Raji (cell line): ENCODE measurements around the gene RFFL.

Experiments used
- POLR2A ChIP-seq: IDR thresholded peaks from 2 replicates; pipeline ENCODE4 v1.6.1; 2011; ENCODE audit warnings: low read depth, low read length, control low read depth; ENCODE audit not compliant: insufficient read depth

RFFL gene

DNA sequence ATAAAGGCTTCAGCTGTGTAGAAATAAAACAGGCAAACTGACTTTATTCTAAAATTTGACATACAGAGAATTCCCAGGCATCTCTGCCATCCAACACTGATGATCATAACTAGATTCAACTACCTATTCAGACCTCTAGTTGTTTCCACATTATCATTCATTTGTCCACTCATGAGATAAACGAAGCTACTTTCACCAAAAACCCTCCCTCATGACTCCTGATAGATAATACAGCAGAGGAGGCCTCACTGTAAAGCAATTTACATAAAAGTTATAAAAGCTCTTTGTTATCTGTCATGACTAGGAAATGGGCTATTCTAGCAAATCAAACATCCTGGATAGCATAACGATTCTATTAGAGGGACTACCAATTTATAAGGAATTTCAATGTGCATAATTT lies 19.6 kb upstream of the RFFL start:
- TF ChIP-seq POLR2A: no peak

DNA sequence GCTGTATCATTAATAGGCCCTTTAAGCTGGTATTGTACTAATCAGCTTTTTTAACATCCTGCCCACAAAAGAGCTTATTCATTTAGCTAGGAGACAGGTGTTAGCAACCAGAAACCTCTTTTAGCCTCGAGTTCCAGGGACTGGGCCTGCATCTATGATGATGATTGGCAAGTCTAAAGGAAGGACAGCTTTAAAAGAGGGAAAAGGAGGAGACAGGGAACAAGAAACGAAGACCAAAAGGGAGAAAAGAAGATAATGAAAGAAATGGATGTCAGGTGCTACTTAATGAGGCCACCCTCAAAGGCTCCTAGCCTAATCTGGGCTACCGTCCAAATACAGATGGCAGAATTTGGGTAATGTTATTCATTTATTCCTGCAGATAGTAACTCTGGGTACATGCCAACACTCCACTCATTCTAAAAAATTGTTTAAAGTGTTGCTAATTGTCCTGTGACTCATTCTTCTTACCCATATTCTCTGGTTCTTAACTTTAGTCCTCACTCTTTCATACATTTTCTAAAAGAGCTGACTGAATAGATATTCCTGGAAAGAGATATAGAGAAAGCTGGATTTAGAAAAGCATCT lies 18.7 kb upstream of the RFFL start:
- no peak for TF ChIP-seq POLR2A

DNA sequence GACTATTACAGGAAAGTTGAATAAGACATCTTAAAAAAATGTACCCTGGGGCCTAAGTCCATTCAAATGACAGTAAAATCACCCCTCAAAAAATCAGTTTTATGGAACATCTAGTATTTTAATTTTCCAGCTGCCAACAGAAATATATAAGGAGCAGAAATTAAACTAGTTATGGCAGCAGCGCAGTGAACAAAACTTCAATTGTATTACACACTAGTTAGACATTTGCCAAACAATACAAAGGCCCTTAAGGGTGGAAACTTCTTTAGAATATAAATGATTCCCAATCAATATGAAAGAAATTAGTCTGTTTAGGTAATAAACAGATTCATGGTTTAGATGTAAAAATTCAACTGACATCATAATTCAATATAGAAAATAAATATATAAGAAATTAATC lies 18.1 kb upstream of the RFFL start:
- no peak for TF ChIP-seq POLR2A

DNA sequence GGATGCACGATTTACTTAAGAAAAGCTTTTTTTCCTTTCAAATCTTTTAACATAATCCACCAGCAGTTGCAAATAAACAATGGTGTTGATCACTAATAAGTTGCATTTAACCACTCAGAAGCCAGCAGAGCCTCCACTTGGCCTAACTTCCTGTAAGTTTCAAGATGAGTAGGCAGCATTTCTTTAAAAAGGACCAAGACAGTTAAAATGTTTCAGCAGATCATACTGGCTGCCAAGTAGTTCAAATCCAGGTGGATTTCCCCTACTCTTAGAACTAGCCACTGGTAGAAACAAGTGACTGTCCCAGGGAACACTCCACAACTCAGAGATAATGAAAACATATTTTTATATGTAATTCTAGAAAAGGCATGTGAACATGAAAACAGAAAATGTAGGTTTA lies 17.0 kb upstream of the RFFL start:
- TF ChIP-seq POLR2A: peak; percentile 26; the same call in 1 of the 2 replicates

GRCh38 chr17:35079547-35080423 lies 16.3 kb upstream of the RFFL start:
- TF ChIP-seq POLR2A: no peak

DNA sequence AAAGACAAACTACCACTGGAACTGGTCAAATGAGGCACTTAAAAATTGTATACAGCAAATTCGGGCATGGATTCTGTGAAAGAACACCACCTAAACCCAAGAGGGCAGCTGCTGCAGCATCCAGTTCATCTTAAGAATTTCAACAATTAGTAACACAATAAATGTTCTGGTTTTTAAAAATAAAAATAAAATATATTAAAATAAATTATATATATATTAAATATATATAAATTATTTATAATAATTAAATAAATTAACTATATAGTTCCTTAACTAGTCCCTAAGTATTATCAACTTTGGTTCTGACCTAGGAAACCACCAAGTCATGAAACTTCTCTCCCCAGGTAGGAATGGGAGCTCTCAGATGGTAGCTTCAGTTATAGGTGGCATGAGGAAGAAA lies 13.4 kb upstream of the RFFL start:
- TF ChIP-seq POLR2A: no peak

DNA sequence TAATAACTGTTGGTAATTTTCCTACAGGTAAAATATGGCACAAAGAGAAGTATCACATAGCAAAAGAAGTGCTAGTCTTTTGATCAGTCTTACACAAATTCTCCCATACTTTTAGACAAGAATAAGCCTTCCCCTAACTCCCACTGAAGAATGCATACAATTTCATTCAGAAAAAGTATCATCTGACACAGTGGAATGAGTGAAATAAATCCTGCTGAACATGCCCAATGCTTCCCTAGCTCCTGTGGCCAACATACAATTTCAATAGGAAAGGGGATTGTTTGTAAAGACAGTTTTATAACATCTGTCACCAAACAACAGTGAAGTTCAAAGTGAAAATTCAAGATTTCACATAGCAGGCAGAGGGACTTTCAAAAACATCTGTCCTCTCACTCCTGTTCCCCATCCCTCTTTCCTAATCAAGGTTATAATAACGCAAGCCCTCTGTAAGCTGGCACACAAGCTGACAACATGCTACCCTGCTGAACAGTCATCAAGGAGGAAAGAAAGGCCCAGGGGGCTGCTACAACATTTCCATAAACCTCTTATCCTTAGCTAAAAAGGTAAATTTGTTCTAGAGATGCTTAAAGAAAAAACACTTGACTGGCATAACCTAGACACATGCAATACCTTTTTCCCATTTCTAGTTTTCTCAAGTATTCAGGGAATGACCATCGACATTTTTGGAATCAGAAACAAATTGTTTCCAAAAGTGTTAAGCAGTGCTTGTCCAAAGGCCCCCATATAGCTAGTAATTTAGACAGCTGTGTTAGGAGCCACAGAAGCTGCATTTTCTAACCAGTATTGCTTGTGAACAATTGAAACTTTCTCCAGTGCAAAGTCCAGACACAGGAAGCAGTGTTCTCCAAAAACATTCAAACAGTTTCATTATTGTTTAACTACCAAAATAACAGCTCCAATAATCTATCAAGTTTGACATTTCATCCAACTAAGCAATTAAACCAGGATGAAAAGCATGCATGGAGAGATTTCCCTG lies 11.5 kb upstream of the RFFL start:
- TF ChIP-seq POLR2A: no peak

GRCh38 chr17:35073991-35074627 lies 10.6 kb upstream of the RFFL start:
- no peak for TF ChIP-seq POLR2A

GRCh38 chr17:35073183-35073790 lies 9.8 kb upstream of the RFFL start:
- no peak for TF ChIP-seq POLR2A

DNA sequence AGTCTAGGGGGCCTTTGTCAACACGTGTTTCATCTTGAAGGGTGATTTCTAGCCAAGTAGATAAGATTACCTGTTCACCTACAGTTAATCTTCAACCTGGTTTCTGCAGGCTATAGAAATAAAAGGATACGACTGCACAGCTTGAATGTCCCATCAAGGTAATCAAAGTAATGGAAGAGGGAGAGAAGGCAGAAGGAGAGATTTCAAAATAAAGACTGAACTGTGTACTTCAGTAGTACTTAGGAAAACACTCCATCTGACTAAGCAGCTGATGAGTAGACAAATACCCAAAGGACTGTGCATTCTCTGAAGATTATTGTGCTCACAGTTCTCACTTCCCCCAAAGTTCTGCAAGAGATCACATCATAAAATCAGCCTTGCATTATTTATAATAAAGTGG lies 5.8 kb upstream of the RFFL start:
- TF ChIP-seq POLR2A: no peak

DNA sequence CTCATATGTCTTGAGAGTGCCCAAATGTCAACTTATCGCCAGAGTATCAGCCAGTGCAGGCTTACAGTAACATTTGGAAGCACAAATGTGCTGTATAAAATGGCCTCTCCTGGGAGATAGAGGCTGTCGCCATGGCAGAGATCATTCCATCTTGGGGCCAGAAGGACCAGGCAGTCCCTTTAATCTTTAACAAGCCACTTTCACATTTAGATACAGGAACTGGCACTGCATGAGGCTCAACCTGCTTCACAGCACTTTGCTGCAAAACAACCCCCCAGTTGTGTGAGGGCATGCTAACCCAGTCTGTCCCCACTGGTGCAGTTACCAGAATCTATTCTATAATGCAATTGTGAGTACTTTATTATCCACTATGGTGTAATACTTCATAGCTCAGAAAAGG lies 4.7 kb upstream of the RFFL start:
- TF ChIP-seq POLR2A: 0 out of 2 replicates have a peak, but pooled peaks have one; percentile 20

GRCh38 chr17:35065880-35066279 lies 2.4 kb upstream of the RFFL start:
- TF ChIP-seq POLR2A: no peak

GRCh38 chr17:35064516-35065215 lies 1.2 kb upstream of the RFFL start:
- no peak for TF ChIP-seq POLR2A

GRCh38 chr17:35062308-35062707 lies 1.2 kb downstream of the RFFL start:
- TF ChIP-seq POLR2A: no peak

DNA sequence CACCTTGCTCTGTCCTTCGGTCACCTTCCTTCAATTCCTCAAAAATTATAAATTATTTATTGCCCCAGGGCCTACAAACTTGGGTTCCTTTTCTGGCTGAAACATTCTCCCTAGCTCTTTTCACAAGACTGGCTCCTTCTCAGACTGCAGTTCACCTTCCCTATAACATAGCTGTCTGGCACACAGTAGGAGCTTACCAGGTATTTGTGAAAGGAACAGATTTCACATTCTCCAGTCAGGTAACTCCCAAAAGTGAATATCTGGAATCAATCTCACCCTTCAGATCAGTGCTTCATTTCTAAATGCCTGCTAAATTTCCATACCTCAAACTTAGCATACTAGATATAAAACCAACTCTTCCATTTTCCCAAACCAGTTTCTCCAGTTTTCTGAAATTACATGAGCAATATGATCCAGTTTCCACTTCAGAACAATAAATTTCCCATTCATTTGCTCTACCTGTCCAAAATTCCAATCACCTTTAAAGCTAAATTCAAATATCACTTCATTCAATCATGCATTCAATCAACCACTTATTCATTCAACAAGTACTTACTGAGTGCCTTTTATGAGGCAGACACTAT lies 6.1 kb downstream of the RFFL start:
- TF ChIP-seq POLR2A: no peak
